ENCODE data around the gene KCNJ1.

Gene KCNJ1

DNA sequence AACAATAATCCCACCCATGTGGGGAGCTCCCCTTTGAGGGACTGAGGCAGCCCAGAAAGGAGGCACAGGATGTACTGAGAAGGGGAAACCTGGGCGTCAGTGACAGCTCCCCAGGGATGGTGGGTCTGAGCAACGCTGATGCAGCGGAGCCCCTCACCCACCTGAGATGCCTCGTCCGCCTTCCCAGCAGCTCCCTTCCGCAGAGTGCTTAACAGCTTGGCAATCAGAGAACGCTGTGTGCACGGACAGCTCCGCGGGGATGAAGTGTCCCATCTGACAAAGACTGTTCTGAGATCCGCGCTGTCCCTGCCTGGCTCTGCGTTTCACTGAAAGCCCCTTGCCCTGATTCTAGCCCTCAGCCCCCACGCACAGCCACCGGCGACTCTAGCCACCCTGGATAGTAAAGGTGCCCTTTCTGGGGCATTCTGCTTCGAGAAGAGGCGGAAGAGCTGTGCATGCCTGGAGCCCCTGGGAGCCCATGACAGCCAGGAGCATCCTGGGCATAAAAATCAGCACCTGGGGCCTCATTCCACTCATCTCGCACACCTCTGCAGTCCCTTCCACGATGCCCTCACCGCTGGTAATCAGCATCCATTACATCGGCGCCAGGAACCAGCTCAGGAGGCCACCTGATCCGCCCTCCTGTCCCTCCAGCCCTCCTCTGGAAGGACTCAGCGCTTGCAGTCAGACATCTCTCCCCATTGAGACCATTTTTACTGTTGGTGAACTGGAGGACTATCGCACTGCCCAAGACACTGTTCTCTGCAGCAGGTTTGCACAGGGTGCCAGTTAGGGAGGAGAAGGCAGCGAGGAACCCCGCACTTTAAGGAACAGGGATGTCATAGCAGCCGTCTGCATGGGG lies 34.8 kb upstream of the KCNJ1 start:
- DNase-seq (ENCODE audit: low read depth in 2 of 2): no peak

DNA sequence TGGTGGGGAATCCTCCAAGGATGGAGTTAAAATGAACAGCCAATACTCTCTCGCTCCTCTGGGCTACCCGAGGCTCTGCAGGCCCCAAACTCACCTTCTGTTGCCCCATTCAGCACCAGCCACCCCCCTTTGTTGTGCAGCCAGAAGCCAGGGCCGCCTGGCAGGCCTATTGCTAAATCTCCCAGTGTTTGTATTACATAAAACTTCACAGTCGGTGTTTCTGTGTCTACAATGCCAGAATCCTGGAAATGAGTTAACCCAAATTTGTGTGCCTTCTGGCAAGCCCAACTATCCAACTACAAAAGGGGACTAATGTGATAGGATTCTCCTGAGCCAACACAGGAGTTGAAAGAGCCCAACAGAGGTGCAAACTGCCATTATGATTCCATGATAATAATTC lies 33.4 kb upstream of the KCNJ1 start:
- no peak for DNase-seq (ENCODE audit: low read depth in 2 of 2)

DNA sequence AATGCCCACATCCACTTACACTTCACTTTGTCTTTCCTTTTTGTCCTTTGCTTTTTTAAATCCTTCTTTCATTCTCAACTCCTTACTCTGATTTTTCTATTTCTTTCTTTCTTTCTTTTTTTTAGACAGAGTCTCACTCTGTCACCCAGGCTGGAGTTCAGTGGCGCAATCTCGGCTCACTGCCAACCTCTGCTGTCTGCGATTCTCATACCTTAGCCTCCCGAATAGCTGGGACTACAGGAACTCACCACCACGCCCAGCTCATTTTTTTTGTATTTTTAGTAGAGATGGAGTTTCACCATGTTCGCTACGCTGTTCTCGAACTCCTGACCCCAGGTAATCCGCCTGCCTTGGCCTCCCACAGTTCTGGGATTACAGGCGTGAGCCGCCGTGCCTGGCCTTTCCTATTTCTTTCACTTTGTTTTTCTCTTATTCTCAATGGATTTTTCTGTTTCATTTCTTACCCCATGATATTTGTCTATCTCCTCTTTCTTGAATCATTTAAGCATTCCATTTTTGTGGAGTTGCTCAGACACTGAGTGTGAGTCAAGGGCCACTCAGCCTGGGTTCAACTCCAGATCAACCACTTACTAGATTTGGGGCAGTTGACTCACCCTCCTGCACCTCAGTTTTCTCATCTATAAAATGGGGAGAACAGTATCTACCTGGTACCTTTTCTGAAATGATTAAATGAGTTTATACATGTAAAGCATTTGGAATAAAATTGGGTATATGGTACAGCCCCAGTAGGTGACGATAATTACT lies 31.7 kb upstream of the KCNJ1 start:
- DNase-seq (ENCODE audit: low read depth in 2 of 2): no peak

DNA sequence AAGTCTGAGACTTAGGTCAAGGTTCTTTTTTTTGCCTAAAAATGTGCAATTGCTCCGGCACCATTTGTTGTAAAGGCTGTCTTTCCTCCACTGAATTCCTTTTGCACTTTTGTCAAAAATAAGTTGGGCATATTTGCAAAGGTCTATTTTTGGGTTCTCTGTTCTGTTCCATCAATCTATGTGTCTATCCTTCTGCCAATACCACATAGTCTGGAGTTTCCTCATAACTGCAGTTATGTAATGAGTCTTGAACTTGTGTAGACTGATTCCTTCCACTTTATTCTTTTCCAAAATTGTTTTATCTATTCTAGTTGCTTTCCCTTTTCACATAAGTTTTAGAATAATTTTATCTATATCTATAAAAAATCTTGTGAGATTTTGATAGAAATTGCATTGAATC lies 30.7 kb upstream of the KCNJ1 start:
- no peak for DNase-seq (ENCODE audit: low read depth in 2 of 2)

DNA sequence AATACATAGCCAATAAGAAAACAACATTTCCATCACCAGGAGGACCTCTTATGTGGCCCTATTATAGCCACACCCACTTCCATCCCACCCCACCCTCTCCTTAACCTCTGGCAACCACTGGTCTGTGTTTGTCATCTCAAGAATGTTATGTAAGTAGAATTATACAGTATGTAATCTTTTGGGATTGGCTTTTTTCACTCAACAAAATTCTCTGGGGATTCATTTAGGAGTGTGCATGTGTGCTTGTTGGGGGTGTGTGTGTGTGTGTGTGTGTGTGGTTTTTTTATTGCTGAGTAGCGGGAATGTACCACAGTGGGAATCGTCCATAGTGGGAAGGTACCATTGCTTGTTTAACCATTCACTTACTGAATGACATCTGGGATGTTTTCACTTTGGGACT lies 29.3 kb upstream of the KCNJ1 start:
- DNase-seq (ENCODE audit: low read depth in 2 of 2): no peak

DNA sequence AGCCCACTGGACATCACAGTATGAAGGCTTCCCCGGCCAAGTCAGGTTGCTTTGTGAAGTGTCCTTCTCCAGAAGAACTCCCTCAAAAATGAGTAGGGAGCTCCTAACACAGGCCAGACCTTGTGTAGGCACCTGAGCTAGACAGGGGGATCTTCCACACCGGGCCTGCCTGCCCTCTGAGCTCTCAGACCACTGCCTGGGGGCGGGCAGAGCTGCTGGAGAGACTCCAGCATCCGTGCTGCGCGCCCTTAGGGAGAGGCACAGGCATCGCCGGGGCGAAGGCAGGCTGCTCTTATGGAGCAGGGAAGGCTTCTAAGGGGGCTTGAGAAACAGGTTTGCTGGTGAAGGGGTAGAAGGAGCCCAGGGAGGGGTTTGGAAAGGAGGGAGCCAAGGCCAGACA lies 28.4 kb upstream of the KCNJ1 start:
- DNase-seq (ENCODE audit: low read depth in 2 of 2): no peak

DNA sequence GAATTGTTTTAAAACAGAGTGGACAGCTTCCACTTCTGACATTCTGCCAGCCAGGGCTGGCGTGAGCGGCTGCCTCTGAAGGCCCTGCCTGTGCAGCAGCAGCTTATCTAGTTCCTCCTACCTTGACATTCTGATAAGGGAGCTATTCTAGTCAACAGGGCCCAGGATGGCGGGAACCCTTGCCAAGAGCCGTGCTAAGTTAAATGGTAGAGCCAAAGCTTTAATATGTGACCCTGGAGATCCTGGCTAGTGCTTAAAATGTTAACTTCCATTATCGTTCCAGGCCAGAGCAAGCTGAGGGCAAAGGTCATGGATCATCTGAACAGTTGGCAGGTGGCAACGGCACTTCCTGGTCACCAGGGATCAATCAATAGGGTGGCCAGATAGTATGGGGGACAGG lies 27.6 kb upstream of the KCNJ1 start:
- no peak for DNase-seq (ENCODE audit: low read depth in 2 of 2)

DNA sequence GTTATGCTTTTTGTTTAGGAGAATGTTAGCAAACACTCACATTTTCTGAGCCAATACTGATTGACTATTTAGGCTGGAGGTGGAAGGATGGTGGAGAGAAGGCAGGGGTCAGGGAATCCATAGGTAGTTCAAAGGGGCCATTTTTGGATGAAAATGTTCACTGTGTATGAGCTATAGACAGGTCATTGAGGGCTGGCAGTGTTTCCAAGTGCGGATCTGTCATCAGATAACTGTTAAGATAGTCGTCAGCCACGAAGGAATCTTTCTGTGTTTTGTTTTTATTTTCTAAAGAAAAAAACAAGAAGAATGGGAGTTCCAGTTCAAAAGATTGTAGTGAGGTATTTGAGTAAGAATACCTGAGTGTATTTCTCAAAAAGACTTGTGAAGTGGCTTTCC lies 27.2 kb upstream of the KCNJ1 start:
- DNase-seq (ENCODE audit: low read depth in 2 of 2): no peak

DNA sequence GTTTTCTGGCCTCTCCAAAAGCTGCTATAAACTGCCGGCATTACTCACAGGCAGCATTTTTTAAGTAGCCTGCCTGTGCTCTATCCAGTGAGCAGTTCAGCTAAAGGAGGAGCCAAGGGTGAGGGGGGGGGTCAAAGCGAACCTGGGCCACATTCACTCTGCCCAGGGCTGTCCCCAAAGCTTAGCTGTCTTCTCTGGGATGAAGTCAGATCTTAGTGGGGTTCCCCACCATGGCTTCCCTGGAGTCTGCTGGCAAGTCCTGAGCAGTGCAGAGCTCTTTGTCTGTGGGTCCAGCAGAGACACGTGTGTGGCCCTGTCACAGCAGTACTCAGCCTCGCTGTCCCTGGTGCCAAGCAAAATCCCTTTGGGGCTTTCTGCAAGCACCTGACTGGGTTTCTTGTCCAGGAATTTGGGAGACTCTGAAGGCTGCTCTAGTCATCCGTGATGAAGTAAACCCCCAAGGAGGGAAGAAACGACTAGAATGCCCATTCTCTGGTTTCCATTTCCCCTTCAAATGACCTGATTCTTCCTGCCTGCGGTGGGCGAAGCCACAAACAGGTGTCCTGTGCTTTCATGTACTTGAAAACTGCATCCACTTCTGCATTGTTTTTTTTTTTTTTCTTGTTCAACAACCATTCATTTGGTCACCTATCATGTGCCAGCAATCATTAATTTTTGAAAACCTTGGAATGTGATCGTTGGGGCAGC lies 26.6 kb upstream of the KCNJ1 start:
- no peak for DNase-seq (ENCODE audit: low read depth in 2 of 2)

DNA sequence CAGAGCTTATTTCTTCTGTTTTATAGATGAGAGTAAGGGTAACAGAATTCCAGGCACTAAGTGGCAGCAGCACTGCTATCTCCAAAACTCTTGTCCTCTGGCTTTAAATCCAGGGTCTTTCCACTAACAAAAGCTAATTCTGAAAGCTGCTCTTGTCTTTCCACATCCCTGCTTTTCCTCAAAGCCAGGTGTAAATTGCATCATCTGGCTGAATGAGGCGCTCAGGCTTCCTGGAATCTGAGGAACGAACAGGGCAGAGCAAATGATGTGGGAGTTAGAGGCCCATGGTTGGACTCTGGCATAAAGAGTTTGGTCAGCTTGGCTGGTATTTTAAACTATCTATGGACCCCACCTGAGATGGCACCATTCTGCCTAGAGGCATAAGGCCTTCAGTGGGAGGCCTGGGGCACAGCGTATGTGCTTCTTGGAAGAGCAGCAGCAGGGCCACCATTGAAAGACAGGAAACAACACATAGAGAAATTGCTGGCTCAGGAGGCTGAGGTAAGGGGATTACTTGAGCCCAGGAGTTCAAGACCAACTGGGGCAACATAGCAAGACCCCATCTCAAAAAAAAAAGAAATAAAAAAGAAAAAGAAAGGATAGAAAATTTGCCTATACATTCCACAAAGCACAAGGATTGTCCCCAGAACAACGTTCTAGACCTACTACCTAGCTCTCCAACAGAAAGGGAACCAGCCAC lies 25.9 kb upstream of the KCNJ1 start:
- no peak for DNase-seq (ENCODE audit: low read depth in 2 of 2)

DNA sequence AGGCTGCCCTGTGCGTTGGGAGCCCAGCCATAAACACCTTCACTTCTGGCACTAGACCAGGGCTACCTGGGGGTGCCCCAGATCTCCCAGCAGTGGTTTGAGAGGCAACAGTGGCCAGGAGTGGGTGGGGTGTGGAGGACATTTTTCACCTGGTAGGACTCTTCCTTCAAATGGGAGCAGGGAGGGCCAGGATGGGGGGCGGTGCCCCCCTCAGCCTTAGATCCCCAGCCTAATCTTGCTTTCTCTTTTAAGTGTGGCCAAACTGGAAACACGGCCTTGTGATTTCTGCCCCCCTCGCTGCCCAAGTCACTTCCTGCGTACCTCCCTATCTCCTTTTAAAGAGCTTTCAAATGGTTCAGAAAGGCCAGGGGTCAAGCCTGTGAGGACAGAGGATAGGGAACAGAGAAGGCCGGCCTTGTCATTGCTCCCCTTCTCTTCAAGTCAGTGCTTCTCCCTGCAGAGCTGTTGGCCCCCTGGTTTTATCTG lies 24.9 kb upstream of the KCNJ1 start:
- DNase-seq (ENCODE audit: low read depth in 2 of 2): no peak

DNA sequence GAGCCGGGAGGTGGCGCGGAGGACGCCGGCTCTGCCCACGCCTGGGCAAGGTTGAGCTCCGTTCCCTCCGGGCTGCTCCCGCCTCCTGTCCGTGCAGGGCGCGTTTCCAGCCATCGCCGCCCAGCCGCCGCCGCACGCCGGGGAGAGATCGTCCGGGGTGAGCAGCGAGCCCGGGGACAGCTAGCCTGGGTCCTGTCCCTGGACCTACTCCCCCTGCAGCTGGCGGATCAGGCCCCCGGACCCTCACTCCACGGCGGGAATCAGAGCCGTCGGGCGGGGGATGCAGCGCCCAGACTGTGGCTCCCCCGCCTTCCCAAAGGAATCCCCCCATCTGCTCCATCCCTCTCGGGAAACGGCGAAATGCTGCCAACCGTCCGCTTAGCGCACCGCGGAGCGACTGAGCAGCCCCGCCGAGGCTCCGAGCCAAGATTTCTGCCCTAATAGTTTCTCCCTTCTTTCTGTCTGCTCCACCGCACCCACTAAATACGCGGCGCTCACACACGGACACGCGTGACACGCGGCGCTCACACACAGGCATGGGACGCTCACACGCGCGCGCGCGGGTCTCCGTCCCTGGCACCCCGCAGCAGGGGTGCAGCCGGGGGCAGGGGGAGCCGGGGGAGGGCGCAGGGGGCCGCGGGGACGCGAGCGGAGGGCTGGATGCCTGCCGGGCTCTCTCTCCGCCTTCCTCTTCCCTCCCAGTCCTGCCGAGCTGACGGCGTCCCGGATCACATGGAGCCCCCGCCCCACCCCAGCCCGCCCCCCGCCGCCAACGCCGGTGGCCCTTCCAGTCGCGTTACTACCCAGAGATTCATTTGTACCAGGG lies 23.7 kb upstream of the KCNJ1 start, which contains the start of gene KCNJ5:
KCNJ5 (plus strand) TSS at position 814 of the 826 bp plus-strand sequence. CDS start 19,918 bp downstream, outside the sequence.
- DNase-seq (ENCODE audit: low read depth in 2 of 2): no peak

DNA sequence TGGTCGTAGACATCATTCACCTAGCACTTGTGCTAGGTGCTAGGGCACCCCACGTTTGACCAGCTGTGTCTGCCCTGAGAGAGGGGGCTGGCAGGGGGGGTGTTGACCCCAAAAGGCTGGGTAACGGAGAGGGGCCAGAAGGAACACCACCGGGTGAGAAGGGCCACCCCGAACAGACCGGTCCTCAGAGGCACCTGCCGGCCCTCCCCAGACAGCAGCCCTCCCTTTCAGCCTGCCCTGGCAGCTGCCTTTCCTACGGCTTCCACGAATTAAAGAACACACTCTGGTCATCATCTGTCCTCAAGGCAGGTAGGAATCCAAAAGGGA lies 23.1 kb upstream of the KCNJ1 start:
- DNase-seq (ENCODE audit: low read depth in 2 of 2): no peak

DNA sequence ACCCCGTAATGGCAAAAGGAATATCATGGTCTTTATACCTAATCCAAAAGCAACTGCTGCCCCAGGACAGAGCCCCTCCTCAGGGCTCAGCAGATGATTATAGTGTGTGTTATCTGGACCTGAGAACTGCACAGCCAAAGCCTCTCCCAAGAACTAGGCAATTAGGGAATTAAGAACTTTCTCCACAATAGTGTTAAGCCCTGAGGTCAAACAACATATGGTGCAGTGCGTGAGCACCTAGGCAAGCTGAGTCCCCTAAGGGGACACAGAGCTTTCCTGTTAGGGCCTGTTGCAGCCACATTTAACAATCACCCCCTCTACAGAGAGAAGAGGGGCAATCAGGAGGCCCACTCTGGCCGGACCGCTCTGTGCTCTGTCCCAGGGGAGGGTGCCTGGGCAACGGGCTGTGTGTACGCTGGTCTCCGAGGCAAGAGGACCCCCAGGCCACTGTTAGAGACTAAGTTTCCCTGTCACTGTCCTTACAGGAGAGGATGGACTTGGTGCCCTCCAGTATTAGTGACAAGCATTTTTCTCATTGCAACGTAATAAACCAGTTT lies 22.6 kb upstream of the KCNJ1 start:
- no peak for DNase-seq (ENCODE audit: low read depth in 2 of 2)

DNA sequence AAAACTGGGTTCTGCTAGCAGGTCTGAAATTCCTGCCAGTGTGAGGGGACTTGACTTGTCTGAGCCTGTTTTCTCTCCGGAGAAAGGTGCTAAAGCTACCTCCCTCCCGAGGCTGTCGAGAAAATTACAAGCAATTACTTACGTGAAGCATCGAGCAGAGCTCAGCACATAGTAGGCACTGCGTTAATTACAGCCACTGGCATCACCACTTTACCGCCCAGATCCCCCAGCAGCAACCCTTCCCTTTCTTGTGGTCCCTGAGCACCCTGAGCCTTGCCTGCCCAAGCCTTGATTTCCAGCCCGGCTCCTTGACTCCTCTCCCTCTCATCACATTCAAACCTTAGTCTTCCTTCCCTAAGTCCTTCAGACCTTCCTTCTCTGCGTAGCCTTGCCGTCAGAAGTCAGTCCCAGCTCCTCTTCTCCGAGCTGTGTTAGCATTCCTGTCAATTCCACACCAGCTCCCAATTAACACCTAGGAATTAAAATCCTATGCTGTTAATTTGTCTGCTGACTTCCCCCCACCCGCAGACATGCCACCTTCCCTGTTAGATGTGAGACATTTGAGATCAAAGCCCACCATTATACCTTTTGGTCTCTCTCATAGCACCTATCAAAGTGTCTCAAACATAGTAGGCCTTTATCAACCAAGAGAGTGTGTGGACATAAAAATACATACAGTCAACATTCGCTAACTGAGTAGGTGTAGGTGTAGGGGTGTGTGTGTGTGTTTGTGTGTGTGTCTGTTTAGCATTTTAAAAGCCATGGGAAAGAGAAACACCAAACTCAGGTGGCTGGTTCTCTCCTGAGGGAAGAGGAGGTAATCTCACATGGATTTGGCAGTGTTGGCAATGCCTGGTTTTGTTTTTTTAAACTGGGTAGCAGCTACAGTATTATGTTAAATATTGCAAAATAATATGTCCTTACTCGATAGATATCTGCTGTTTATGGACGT lies 21.2 kb upstream of the KCNJ1 start:
- DNase-seq (ENCODE audit: low read depth in 2 of 2): no peak

DNA sequence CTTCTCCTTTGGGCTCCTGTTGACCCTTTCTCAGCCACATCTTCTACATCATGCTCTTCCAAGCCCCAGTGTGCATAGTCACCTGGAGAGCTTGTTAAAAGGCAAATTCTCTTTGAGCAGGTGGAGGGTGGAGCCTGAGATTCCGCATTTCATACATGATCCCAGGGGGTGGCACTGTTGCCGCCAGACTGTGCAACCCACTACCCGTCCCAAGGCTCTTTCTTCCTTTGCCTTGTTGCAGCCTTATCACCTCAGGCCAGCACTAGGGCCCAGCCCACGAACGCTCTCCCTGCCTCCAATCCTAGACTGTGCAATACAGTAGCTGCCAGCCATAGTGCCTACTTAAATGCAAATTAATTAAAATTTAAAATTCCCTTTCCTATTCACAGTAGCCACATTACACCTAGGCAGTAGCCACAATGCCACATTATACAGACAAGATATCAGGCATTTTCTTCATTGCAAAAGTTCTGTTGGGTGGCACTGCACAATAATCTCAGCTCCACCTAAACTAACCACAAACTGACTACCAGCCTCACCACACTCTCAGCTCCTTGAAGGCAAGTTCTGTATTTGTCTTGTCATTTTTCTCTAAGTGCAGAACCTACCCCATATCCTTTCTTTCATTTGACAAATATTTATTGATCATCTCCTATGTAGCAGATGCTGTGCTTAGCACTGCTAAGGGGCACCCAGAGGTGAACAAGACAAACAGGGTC lies 19.5 kb upstream of the KCNJ1 start:
- DNase-seq (ENCODE audit: low read depth in 2 of 2): no peak

DNA sequence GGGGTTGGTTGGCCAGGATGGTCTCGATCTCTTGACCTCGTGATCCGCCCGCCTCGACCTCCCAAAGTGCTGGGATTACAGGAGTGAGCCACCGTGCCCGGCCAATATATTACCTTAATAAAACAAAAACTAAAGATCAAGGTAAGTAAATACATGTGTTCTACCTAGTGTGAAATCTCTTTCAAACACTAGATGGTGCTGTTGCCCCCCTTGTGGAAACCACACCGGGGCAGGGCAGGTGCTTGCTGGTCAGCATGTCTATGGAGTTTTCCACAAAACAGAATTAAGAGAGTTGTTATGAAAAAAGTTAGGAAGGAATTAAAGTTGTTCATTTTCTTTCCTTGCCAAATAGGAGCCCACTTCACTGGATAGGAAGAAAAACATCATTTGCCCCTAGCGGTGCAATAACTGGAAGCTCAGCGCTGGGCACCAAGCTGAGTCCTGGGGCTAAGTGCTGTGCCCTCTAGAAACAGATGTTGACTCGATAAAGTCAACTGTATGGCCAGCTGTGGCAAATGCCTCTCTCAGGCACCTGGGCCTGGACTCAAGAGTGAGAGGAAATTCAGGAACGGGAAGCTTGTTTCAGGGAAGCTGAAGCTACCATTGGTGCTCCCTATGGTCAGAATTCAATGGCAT lies 17.7 kb upstream of the KCNJ1 start:
- peak in 1 of 2 donors; percentile 17 for DNase-seq (ENCODE audit: low read depth in 2 of 2)

DNA sequence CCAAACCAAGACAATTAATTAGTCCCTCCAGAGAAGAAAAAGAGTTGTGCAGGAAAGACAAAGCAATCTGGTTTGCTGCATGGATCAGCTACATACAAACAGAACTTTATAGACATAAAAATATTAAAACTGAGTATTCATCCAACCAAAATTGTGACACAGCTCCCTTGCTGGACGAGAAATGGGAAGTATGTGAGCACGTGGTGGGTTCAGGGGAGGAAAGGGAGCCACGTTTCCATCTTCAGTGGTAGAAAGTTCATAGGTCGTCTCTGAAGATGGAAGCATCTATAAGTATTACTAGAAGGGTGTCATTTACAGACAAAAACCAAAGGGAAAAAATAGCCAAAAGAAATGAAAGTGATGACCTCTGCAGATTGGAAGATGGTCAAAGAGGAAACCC lies 17.0 kb upstream of the KCNJ1 start:
- no peak for DNase-seq (ENCODE audit: low read depth in 2 of 2)

All from stimulated activated CD8-positive, alpha-beta memory T cell treated with anti-CD3 and anti-CD28 coated beads, Interleukin-7, amount 100 ng/mL, for 4 hours (primary cell).